Raji (cell line): ENCODE results near the gene PREB.
A peak's percentile ranks its signal among the peaks of the same experiment; 100 is the strongest.

Source experiments
- POLR2A ChIP-seq: IDR thresholded peaks from 2 replicates; pipeline ENCODE4 v1.6.1; 2011; ENCODE audit warnings: low read depth, low read length, control low read depth; ENCODE audit not compliant: insufficient read depth

PREB gene, protein sequence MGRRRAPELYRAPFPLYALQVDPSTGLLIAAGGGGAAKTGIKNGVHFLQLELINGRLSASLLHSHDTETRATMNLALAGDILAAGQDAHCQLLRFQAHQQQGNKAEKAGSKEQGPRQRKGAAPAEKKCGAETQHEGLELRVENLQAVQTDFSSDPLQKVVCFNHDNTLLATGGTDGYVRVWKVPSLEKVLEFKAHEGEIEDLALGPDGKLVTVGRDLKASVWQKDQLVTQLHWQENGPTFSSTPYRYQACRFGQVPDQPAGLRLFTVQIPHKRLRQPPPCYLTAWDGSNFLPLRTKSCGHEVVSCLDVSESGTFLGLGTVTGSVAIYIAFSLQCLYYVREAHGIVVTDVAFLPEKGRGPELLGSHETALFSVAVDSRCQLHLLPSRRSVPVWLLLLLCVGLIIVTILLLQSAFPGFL

DNA sequence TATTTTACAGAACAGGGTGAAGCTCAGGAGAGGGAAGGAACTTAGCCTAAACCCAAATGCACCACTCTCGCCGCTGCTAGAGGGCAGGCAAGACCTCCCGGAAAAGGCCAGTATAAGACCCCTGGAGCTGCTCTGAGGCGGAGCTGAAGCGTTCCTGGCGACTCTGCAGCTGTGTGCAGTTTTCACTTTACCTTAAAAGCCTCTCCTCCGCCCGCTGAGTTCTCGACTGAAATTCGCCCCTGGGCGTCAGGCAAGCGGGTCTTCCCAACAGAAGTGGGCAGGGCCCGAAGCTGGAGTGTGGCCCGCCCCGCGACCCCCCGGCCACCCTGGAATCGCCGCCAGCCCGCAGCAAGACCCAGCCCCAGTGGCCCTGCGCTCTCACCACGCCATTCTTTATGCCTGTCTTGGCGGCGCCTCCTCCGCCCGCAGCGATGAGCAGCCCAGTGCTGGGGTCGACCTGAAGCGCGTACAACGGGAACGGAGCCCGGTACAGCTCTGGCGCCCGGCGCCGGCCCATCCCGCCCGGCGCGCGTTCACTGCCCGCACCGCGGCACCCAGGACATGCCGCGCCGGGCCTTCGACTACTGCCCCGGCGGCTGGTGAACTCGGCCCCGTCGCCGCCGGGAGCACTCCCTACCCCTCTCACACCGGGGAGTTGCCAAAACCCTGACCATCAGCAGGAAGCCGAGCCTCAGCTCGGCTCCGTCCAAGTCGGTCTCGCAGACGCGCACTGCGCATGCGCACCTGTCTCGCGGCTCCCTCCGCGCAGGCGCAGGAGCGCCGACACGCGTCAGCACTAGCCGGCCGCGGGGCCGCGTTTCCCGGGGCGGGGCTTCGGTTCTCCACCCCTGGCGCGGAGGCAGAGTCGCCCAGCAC is at the start of gene PREB:
Gene PREB (minus strand): TSS at position 732 of the 876 bp plus-strand sequence. CDS start 215 bp downstream, at position 517.
- peak; percentile 92 for TF ChIP-seq POLR2A

DNA sequence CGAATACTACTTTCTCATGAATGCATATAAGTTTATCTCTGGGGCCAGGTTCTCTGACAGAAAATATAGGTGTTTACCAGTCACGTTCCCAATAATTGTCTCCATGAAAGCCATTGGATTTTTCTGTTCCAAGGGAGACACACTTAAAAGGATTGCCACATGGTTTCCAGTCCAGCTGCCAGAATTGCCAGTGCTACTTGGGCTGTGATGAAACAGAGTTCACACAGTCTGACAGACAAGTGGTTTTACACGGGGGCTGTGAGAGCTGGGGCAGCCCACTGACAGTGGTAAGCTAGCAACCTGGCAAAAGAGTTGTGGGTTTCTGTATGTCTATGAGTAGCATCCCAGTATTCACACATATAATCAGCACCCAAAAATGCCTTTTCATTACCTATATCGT is 49.7 kb upstream of the PREB start:
- no peak for TF ChIP-seq POLR2A

DNA sequence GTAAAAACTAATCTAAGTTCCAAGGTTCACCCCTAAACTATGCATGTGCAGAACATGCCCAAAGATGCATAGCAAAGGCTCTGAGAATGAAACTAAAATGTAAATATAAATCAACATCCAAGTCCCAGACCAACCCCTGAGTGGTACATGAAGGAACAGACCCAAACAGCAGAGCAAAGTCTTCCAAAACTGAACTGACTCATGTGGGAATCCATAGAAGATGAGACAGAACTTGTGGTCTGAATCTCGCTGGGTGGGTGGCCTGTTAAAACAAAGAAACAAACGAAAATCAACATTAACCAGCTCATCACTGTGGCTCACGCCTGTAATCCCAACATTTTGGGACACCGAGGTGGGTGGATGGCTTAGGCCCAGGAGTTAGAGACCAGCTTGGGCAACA is 47.9 kb upstream of the PREB start:
- no peak for TF ChIP-seq POLR2A

DNA sequence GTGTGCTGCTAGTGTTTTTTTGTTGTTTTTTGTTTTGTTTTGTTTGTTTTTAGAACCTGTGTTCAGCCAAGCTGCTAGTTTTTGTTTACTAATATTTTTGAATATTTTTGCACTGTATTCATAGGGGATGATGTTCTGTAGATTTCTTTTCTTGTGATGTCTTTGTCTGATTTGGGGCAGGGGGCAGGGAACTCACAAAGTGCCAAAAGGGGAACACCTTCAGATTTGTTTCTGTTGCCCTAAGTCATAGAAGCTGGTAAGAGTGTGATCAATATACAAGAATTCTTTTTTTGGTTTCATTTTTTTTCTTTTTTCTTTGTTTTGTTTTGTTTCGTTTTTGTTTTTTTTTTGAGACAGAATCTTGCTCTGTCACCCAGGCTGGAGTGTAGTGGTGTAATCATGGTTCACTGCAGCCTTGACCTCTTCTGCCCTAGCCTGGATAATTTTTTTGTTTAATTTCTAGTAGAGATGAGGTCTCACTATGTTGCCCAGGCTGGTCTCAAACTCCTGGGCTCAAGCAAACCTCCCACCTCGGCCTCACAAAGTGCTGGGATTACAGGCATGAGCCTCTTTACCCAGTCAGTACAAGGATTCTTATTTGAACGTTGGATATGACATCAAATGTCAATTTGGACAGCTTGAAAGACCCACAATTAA is 45.0 kb upstream of the PREB start:
- no peak for TF ChIP-seq POLR2A

DNA sequence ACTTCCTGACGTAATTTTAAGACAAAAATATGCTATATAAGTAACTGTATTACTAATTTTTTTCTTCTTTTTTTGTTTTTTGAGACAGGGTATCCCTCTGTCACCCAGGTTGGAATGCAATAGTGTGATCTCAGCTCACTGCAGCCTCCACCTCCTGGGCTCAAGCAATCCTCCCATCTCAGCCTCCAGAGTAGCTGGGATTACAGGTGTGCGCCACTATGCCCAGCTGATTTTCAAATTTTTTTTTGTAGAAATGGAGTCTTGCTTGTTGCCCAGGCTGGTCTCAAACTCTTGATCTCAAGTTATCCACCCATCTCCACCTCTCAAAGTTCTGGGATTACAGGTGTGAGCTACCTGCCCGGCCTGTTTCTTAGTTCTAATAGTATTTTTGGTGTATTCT is 44.0 kb upstream of the PREB start:
- TF ChIP-seq POLR2A, result no peak

DNA sequence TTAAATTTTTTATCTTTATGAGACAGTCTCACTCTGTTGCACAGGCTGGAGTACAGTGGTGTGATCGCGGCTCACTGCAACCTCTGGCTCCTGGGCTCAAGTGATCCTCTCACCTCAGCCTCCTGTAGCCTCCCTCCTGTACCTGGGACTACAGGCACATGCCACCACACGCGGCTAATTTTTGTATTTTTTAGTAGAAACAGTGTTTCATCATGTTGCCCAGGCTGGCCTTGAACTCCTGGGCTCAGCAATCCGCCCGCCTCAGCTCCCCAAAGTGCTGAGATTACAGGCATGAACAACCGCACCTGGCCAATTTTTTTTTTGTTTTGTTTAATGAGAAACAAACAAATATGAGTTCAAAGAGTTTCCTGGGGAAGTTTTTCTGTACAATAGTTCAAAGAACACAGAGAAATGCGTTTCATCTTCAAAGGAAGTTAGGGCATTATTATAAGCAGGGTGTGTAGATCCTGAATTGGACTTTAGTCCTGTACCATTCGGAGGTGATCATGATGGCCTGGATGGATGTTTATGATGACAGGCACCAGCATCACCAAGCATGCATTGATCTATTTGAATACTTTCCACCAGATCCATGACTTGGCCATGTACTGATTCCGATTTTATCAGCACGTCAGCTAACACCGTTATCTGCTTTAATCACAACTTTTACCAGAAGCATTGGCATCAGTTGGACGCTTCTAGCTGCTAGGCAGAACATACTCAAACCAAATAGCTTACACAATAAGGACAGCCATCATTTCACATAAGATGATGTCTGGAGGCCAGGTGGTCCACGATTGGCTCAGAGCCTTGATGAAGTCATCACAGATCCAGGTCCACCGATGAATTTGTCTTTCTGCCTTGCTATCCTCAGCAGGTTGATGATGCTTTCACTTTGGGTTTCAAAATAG is 43.3 kb upstream of the PREB start:
- TF ChIP-seq POLR2A, result no peak

DNA sequence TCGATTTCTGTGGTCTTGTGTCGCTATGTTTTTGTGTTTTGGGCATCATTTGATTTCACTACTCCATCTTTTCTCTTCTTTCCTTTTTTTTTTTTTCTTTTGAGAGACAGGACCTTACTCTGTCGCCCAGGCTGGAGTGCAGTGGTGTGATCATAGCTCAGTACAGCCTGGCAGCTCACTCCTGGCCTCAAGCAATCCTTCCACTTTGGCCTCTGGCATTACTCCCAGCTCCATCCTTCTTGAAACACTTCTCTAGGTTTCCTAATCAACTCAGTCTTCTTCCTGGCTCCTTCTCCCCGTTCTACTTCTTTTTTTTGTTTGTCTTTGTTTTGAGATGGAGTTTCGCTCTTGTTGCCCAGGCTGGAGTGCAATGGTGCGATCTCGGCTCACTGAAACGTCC is 40.9 kb upstream of the PREB start:
- TF ChIP-seq POLR2A, result no peak

DNA sequence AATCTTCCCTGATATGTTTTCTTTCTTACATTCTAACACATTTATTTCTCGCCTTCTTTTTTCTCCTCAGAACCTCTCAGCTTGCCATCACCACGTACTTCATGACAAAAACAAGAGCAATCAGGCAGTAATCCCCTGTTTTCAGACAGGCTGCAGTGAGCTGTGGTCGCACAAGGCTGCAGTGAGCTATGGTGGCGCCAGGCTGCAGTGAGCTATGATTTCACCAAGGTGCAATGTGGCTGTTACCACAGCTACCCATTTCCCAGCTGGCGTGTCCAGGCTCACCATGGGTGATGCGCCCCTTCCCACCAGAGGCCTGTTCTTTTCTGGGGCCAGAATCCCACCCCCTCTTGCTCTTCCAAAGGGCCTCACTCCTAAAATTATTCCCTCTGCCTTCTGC is 40.2 kb upstream of the PREB start:
- TF ChIP-seq POLR2A, result no peak

DNA sequence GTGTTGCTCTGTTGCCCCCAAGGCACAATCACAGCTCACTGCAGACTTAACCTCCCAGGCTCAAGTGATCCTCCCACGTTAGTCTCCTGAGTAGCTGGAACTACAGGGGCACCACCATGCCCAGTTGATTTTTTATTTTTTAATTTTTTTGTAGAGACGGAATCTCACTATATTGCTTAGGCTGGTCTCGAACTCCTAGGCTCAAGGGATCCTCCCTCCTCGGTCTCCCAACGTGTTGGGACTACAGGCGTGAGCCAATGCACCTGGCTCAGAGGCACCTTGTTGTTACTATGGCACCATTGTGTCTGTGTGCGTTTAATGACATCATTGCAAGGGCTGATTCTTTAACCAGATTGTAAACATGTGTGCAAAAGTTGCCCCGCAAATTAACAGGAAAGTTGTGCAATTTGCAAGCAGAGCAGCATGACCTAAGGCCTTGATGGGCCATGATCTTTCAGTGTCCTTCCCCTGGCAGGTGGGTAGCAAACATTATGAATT is 37.0 kb upstream of the PREB start:
- no peak for TF ChIP-seq POLR2A

DNA sequence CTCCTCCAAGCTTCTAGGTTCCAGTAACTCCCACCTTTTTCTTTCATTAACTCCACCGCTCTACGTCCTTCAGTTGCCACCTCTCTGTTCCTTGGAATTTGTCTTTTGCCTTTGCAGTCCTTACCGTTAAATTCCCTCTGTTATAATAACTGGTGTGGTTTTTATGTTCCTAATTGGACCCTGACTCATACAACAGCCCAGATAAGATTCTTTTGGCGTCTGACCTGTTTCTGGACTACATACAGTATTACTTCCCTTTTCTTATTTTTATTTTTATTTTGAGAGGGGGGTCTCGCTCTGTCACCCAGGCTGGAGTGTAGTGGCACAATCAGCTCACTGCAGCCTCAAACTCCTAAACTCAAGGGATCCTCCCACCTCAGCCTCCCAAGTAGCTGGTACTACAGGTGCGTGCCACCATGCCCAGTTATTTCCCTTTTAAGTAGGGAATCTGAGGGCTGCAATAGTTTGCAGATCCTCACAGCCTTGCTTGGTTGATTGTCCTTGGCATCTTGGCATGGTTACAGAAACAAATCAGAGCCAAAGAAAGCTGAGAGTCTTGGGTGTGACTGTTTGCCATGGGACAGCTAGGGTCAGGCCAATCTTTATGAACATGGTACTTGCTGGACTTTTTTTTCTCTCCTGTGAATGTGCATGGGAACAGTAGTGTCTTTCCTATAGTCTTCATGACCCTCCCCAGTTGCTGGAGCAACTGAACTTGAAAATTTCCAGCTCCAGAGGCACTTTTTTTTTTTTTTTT is 36.3 kb upstream of the PREB start:
- no peak for TF ChIP-seq POLR2A

DNA sequence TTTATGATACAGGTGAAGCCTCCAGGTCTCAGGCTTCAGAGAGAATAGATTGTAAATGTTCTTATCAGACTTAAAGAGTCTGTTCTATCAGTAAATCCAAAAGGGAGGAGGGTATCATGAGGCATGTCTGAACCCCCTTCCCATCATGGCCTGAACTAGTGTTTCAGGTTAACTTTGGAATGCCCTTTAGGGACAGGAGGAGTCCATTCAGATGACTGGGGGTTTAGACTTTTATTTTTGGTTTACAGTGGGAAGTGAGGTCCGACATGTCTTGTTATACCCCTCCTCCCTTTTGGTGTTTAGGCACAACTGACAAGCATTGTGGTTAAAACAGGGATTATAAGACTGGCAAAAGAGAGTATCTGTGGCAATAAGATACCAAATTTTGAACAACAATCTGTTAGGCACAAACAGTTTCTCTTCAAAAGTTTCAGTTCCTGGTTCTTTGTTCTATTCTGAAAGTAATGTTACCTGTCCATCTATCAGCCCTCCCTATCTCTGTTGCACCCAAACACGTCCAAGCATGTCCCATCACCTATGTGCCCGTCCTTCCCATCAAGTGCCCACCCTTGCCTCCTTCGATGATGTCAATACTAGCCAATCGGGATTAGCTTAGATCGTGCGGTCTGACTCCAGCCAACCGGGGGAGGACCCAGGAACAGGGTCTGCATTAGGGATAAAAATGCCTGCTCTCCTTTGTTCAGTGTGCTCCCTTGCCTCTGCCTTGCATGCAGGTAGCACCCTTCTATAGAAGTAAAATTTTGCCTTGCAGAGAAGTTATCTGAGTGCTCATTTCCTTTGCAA is 30.7 kb upstream of the PREB start:
- TF ChIP-seq POLR2A, result no peak

DNA sequence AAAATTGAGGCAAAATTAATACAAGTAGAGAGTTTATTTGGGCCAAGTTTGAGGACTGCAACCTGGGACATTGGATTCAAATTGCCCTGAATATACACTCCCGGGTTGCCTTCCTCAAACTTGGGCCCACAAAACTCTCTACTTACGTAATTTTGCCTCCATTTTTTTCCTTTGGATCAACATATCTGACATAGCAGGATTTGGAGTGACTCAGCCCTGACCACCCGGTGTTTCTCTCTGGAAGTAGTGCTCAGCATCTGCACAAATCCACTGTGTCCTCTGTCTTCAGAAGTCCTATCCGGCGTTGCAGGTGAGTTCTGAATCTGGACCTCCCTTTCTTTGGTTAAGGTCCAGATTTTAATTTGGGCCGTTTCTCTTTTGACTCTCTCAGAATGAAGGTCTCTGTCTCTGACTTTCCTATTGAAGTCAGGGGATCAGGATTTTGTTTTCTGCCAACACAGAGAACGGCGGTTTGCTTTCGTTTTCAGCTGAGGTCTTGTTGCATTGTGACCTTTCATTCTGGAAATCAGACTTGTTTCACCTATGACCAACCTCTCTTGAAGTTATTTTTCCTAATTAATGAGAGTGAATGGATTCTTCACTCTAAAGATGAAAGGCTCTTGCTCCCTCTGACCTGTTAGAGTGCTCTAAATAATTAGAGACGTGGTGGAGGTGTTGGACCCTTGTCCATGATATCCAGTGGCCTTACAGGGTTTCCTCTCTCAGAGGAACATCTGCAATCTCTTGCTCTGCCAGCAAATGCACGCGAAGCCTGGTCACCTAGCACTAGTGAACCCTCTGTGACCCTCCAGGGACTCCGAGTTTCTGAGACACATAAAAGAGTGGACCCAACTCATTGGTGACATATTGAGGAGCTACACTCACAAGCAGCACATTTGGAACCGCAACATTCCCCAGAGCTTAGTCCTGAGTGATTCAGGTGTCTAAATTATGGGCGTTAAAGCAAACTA is 28.0 kb upstream of the PREB start:
- TF ChIP-seq POLR2A, result no peak

DNA sequence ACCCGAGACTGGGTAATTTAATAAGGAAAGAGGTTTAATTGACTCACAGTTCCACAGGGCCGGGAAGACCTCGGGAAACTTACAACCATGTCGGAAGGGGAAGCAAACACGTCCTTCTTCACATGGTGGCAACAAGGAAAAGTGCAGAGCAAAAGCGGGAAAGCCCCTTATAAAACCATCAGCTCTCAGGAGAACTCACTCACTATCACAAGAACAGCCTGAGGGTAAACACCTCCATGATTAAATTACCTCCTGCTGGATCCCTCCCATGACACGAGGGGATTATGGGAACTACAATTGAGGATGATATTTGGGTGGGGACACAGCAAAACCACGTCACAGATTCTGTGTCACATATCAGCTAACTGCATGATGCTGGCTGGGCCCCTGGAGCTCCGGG is 25.8 kb upstream of the PREB start:
- TF ChIP-seq POLR2A, result no peak
